ENCODE data around the gene CR1. TPM values are rescaled to one million over a fixed set of nuclear protein-coding genes. Genes with fewer than 3 reads are reported as not detected.

Gene CR1
- polyA plus RNA-seq, 3 donors: 11.3 to 30.8 (median 26.5) TPM

DNA sequence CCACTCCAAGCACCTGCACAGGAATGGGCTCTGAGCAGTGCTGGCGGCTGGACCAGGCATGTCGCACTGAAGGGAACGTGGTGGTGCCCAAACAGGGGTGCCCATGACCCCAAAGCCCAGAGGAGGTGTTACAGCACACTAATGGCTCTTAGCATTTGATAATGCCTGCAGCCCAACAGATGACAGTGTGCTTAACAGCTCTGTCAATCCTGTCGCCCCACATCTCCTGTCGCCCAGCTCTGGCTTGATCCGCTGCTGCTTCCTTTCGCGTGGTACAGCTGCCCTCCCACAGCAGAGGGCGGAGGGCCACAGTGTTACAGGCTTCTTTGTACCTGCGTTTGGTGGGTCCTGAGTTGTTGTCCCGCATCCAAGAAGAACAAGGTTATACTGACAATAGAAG is 116.8 kb downstream of the CR1 start:
- intact Hi-C loops (cut with micrococcal nuclease): no loop called here
- Histone ChIP-seq H3K36me3 (replicated peaks in 1 of 2; ENCODE audit: control insufficient read depth in 1 of 2, insufficient read depth in 2 of 2, low read length in 2 of 2) (peaks cover 18 to 96% of the 10 kb centered on the region in 2 donors), H3K9ac (ENCODE audit: insufficient read depth, low read length, poor library complexity, severe bottlenecking) (no peak overlapping the region), H4K20me1 (ENCODE audit: insufficient read depth, low read length) (no peaks in the 10 kb centered on the region), H3K9me3 (replicated peaks in 1 of 2; ENCODE audit: control insufficient read depth in 1 of 2, insufficient read depth in 1 of 2, low read length in 2 of 2) (peaks cover 7 to 9% of the 10 kb centered on the region in 2 donors), H3K4me1 (ENCODE audit: control insufficient read depth in 1 of 2, insufficient read depth in 2 of 2, low read length in 2 of 2) (no peaks in the 10 kb centered on the region), H3K4me2 (replicated peaks; ENCODE audit: extremely low read depth, low read length, poor library complexity, severe bottlenecking) (no peak overlapping the region), H3K79me2 (ENCODE audit: insufficient read depth, low read length) (no peaks in the 10 kb centered on the region), H3K4me3 (replicated peaks in 1 of 3; ENCODE audit: low read depth in 2 of 3, low read length in 3 of 3) (no peak overlapping the region), H2AFZ (ENCODE audit: insufficient read depth, low read depth, low read length, poor library complexity, severe bottlenecking) (no peak overlapping the region), H3K27ac (ENCODE audit: low read depth in 1 of 2, low read length in 2 of 2) (no peak overlapping the region), H3K27me3 (ENCODE audit: control insufficient read depth in 2 of 2, insufficient read depth in 2 of 2, low read length in 2 of 2) (no peaks in the 10 kb centered on the region)
- H3K4me1 Mint-ChIP-seq: no peaks in the 10 kb centered on the region
- peaks cover 2 to 12% (median 8%) of the 10 kb centered on the region in 7 donors for H3K9me3 Mint-ChIP-seq
- H3K27ac Mint-ChIP-seq: no peak overlapping the region
- WGBS (ENCODE audit: insufficient coverage): 89% methylated on average over 11 of the region's 11 CpGs
- H3K4me3 Mint-ChIP-seq: no peak overlapping the region
- no peak for DNase-seq
- TF ChIP-seq, protein P1, sequence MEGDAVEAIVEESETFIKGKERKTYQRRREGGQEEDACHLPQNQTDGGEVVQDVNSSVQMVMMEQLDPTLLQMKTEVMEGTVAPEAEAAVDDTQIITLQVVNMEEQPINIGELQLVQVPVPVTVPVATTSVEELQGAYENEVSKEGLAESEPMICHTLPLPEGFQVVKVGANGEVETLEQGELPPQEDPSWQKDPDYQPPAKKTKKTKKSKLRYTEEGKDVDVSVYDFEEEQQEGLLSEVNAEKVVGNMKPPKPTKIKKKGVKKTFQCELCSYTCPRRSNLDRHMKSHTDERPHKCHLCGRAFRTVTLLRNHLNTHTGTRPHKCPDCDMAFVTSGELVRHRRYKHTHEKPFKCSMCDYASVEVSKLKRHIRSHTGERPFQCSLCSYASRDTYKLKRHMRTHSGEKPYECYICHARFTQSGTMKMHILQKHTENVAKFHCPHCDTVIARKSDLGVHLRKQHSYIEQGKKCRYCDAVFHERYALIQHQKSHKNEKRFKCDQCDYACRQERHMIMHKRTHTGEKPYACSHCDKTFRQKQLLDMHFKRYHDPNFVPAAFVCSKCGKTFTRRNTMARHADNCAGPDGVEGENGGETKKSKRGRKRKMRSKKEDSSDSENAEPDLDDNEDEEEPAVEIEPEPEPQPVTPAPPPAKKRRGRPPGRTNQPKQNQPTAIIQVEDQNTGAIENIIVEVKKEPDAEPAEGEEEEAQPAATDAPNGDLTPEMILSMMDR (IDR thresholded peaks at IDR 0.05): no peak
- peaks cover 85 to 94% of the 10 kb centered on the region in 2 donors for H3K36me3 Mint-ChIP-seq
- H3K27me3 Mint-ChIP-seq (ENCODE audit: low read depth in 3 of 3): no peaks in the 10 kb centered on the region

DNA sequence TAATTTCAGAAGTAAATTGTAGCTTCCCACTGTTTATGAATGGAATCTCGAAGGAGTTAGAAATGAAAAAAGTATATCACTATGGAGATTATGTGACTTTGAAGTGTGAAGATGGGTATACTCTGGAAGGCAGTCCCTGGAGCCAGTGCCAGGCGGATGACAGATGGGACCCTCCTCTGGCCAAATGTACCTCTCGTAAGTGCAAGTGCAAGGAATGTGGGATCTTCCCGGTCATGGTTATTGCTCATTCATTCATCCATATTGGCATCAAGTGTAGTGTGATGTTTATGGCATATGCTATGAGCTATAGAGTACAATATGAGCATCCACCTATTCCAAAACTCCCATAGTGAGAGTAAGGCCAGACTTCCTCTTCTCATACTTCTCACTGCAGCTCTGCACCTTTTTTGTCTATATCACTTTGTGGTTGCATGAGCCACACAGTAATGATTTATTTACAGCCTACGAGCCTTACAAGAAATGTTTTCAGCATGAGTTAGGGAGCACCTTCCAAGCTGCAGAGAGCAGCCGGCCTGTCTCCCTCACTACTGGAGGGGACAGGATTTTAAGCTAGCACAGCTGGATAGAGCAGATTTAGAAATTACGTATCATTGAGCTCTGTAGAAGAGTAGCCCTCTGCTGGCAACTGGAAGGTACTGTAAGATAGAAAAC is 124.0 kb downstream of the CR1 start:
- H4K20me1 ChIP-seq (ENCODE audit: insufficient read depth, low read length): no peaks in the 10 kb centered on the region
- H3K36me3 ChIP-seq (replicated peaks in 1 of 2; ENCODE audit: control insufficient read depth in 1 of 2, insufficient read depth in 2 of 2, low read length in 2 of 2): peaks cover 9 to 91% of the 10 kb centered on the region in 2 donors
- no peaks in the 10 kb centered on the region for H3K27me3 Mint-ChIP-seq (ENCODE audit: low read depth in 3 of 3)
- TF ChIP-seq, protein P1 (IDR thresholded peaks at IDR 0.05): peak; percentile 84
- H3K9me3 ChIP-seq (replicated peaks in 1 of 2; ENCODE audit: control insufficient read depth in 1 of 2, insufficient read depth in 1 of 2, low read length in 2 of 2): peaks cover 0 to under 1% of the 10 kb centered on the region in 2 donors
- 86% methylated on average over 1 of the region's 7 CpGs for WGBS (ENCODE audit: insufficient coverage)
- no peaks in the 10 kb centered on the region for H3K79me2 ChIP-seq (ENCODE audit: insufficient read depth, low read length)
- intact Hi-C loops (cut with micrococcal nuclease): no loop called here
- no peaks in the 10 kb centered on the region for H3K27me3 ChIP-seq (ENCODE audit: control insufficient read depth in 2 of 2, insufficient read depth in 2 of 2, low read length in 2 of 2)
- H3K4me3 Mint-ChIP-seq: no peak overlapping the region
- H2AFZ ChIP-seq (ENCODE audit: insufficient read depth, low read depth, low read length, poor library complexity, severe bottlenecking): no peak overlapping the region
- peak overlapping the region in 2 of 7 donors; percentile 33 to 75 for H3K27ac Mint-ChIP-seq
- no peak overlapping the region for H3K4me3 ChIP-seq (replicated peaks in 1 of 3; ENCODE audit: low read depth in 2 of 3, low read length in 3 of 3)
- H3K9me3 Mint-ChIP-seq: peaks cover 0 to 2% (median 2%) of the 10 kb centered on the region in 7 donors
- peak overlapping the region in 1 of 2 donors; percentile 16 for H3K27ac ChIP-seq (ENCODE audit: low read depth in 1 of 2, low read length in 2 of 2)
- H3K4me2 ChIP-seq (replicated peaks; ENCODE audit: extremely low read depth, low read length, poor library complexity, severe bottlenecking): no peak overlapping the region
- DNase-seq: peak; percentile 12 to 38 (median 30)
- H3K36me3 Mint-ChIP-seq: peaks cover 74 to 90% of the 10 kb centered on the region in 2 donors
- peaks cover 3 to 4% of the 10 kb centered on the region in 2 donors for H3K4me1 ChIP-seq (ENCODE audit: control insufficient read depth in 1 of 2, insufficient read depth in 2 of 2, low read length in 2 of 2)
- peaks cover 2% of the 10 kb centered on the region for H3K4me1 Mint-ChIP-seq
- no peak overlapping the region for H3K9ac ChIP-seq (ENCODE audit: insufficient read depth, low read length, poor library complexity, severe bottlenecking)

All from CD14-positive monocyte (primary cell).